IPS-20b (cell line): ENCODE results near the gene ELOA.
A peak's percentile ranks its signal among the peaks of the same experiment; 100 is the strongest.
"Not testable (repeated sequence)": the region's sequence is repeated elsewhere in the genome, so short reads cannot be mapped to it uniquely, and the experiment has no call there.

Source experiments
- H3K27ac ChIP-seq: one replicate; pipeline ENCODE4 v1.5.1; 2013; ENCODE audit warnings: low read length
- H3K27me3 ChIP-seq: 2 replicates; pipeline ENCODE4 v1.6.1; 2013; ENCODE audit warnings: mild to moderate bottlenecking, low read length, inconsistent platforms; ENCODE audit not compliant: insufficient read depth
- H3K36me3 ChIP-seq: 2 replicates; pipeline ENCODE4 v1.6.1; 2013; ENCODE audit warnings: low read depth, mild to moderate bottlenecking, inconsistent platforms, low read length, moderate library complexity; ENCODE audit not compliant: insufficient read depth
- H3K4me1 ChIP-seq: 2 replicates; pipeline ENCODE4 v1.6.1; 2013; ENCODE audit warnings: mild to moderate bottlenecking, control low read depth, inconsistent platforms, low read length, moderate library complexity; ENCODE audit not compliant: insufficient read depth
- H3K4me3 ChIP-seq: 2 replicates; pipeline ENCODE4 v1.5.1; 2013; ENCODE audit warnings: mild to moderate bottlenecking, low read length, inconsistent platforms
- H3K9ac ChIP-seq: 2 replicates; pipeline ENCODE4 v1.6.1; 2013; ENCODE audit warnings: low read depth, mild to moderate bottlenecking, inconsistent platforms, low read length, moderate library complexity
- H3K9me3 ChIP-seq: 2 replicates; pipeline ENCODE4 v1.6.1; 2013; ENCODE audit warnings: mild to moderate bottlenecking, low read depth, low read length, inconsistent platforms; ENCODE audit not compliant: insufficient read depth

Gene ELOA

GRCh38 chr1:23798662-23799142, 55.4 kb downstream of the ELOA start:
- Histone ChIP-seq H3K9me3 (no peaks in the 10 kb centered on the region), H3K9ac (no peak overlapping the region), H3K27me3 (peaks cover 16% of the 10 kb centered on the region), H3K27ac (no peak overlapping the region), H3K4me1 (peaks cover 7% of the 10 kb centered on the region; the same call in 1 of the 2 replicates), H3K36me3 (peaks cover 39% of the 10 kb centered on the region), H3K4me3 (peak overlapping the region; percentile 73)

- Histone ChIP-seq H3K4me3 (peak overlapping the region; percentile 73), H3K9me3 (no peaks in the 10 kb centered on the region), H3K27ac (no peak overlapping the region), H3K27me3 (peaks cover 16% of the 10 kb centered on the region), H3K36me3 (peaks cover 37% of the 10 kb centered on the region), H3K9ac (peak overlapping the region; percentile 75; the same call in 1 of the 2 replicates), H3K4me1 (peaks cover 7% of the 10 kb centered on the region; the same call in 1 of the 2 replicates)
Observed at GRCh38 chr1:23799255-23799569, 55.9 kb downstream of the ELOA start.

GRCh38 chr1:23799570-23800399, 56.5 kb downstream of the ELOA start:
- H3K36me3 ChIP-seq, result peaks cover 31% of the 10 kb centered on the region
- H3K27me3 ChIP-seq, result peaks cover 16% of the 10 kb centered on the region
- H3K4me3 ChIP-seq, result peak overlapping the region; percentile 73
- H3K9me3 ChIP-seq, result no peaks in the 10 kb centered on the region
- no peak overlapping the region for H3K27ac ChIP-seq
- H3K9ac ChIP-seq, result peak overlapping the region; percentile 75
- H3K4me1 ChIP-seq, result peaks cover 7% of the 10 kb centered on the region; the same call in 1 of the 2 replicates

GRCh38 chr1:23800400-23801337, 57.4 kb downstream of the ELOA start, which contains the start of gene GALE:
Gene GALE (minus strand): TSS chr1:23800754. CDS start chr1:23799007, 1,747 bp downstream.
- Histone ChIP-seq H3K27ac (no peak within 1 kb of the TSS), H3K9ac (peak within 1 kb of the TSS; percentile 79), H3K4me3 (peak within 1 kb of the TSS; percentile 73), H3K36me3 (peaks cover 25% of the 10 kb centered on the region), H3K9me3 (no peaks in the 10 kb centered on the region), H3K4me1 (peaks cover 7% of the 10 kb centered on the region; the same call in 1 of the 2 replicates), H3K27me3 (peaks cover 16% of the 10 kb centered on the region)

GRCh38 chr1:23801338-23801748, 58.1 kb downstream of the ELOA start:
- Histone ChIP-seq H3K27ac (no peak overlapping the region), H3K4me1 (peaks cover 7% of the 10 kb centered on the region; the same call in 1 of the 2 replicates), H3K9me3 (no peaks in the 10 kb centered on the region), H3K9ac (peak overlapping the region; percentile 79; the same call in 1 of the 2 replicates), H3K36me3 (peaks cover 21% of the 10 kb centered on the region), H3K4me3 (peak overlapping the region; percentile 73), H3K27me3 (peaks cover 16% of the 10 kb centered on the region)

GRCh38 chr1:23801876-23802275, 58.6 kb downstream of the ELOA start:
- no peak overlapping the region for H3K27ac ChIP-seq
- peaks cover 16% of the 10 kb centered on the region for H3K27me3 ChIP-seq
- no peaks in the 10 kb centered on the region for H3K9me3 ChIP-seq
- peaks cover 16% of the 10 kb centered on the region for H3K36me3 ChIP-seq
- peak overlapping the region; percentile 73; the same call in 1 of the 2 replicates for H3K4me3 ChIP-seq
- no peak overlapping the region for H3K9ac ChIP-seq
- peaks cover 7% of the 10 kb centered on the region; the same call in 1 of the 2 replicates for H3K4me1 ChIP-seq

GRCh38 chr1:23802809-23803342, 59.6 kb downstream of the ELOA start:
- H3K9me3 ChIP-seq, H3K9ac ChIP-seq, H3K36me3 ChIP-seq, H3K4me1 ChIP-seq, H3K27ac ChIP-seq, H3K4me3 ChIP-seq: not testable (repeated sequence)
- H3K27me3 ChIP-seq, result peaks cover 16% of the 10 kb centered on the region

- Histone ChIP-seq H3K36me3 (peaks cover 4% of the 10 kb centered on the region; the same call in 1 of the 2 replicates), H3K27ac (no peak overlapping the region), H3K4me1 (peaks cover 7% of the 10 kb centered on the region; the same call in 1 of the 2 replicates), H3K9me3 (no peaks in the 10 kb centered on the region), H3K9ac (no peak overlapping the region), H3K27me3 (peaks cover 16% of the 10 kb centered on the region), H3K4me3 (no peak overlapping the region)
Observed at GRCh38 chr1:23803674-23804073, 60.4 kb downstream of the ELOA start.

- Histone ChIP-seq H3K9ac (no peak overlapping the region), H3K4me1 (peaks cover 1% of the 10 kb centered on the region; the same call in 1 of the 2 replicates), H3K36me3 (no peaks in the 10 kb centered on the region), H3K4me3 (no peak overlapping the region), H3K27me3 (peaks cover 16% of the 10 kb centered on the region), H3K9me3 (no peaks in the 10 kb centered on the region), H3K27ac (no peak overlapping the region)
Observed at GRCh38 chr1:23804183-23804835, 61.0 kb downstream of the ELOA start.

- no peaks in the 10 kb centered on the region for H3K9me3 ChIP-seq
- H3K4me3 ChIP-seq, result no peak overlapping the region
- no peak overlapping the region for H3K9ac ChIP-seq
- no peak overlapping the region for H3K27ac ChIP-seq
- H3K27me3 ChIP-seq, result peaks cover 16% of the 10 kb centered on the region
- H3K36me3 ChIP-seq, result no peaks in the 10 kb centered on the region
- no peaks in the 10 kb centered on the region for H3K4me1 ChIP-seq
Observed at GRCh38 chr1:23805025-23805424, 61.8 kb downstream of the ELOA start.

- Histone ChIP-seq H3K4me3 (no peak overlapping the region), H3K27me3 (peaks cover 13% of the 10 kb centered on the region), H3K9me3 (no peaks in the 10 kb centered on the region), H3K4me1 (peaks cover 4% of the 10 kb centered on the region; the same call in 1 of the 2 replicates), H3K36me3 (no peaks in the 10 kb centered on the region), H3K9ac (no peak overlapping the region; the same call in 1 of the 2 replicates), H3K27ac (no peak overlapping the region)
Observed at GRCh38 chr1:23806280-23806679, 63.0 kb downstream of the ELOA start.
